A673 (cell line): Measurements from ENCODE around the gene HSF5.

Source experiments
- CTCF ChIP-seq: fragments of 300-800, 200-600 bp; sonication (generic); conservative IDR thresholded peaks from 2 replicates; pipeline ENCODE4 v1.5.1; 2017; ENCODE audit warnings: low read depth, mild to moderate bottlenecking, antibody characterized with exemption, low read length, moderate library complexity, mixed read lengths
- EZH2 ChIP-seq: fragments of 200-600 bp; sonication (generic); IDR thresholded peaks from 2 replicates; pipeline ENCODE4 v1.6.1; 2017; ENCODE audit warnings: borderline replicate concordance, low read depth, mild to moderate bottlenecking, mixed read lengths, antibody characterized with exemption, low read length; ENCODE audit not compliant: poor library complexity, severe bottlenecking

GRCh38 chr17:58529275-58529674 lies 41.1 kb upstream of the HSF5 start:
- no peak for TF ChIP-seq CTCF
- TF ChIP-seq EZH2 = no peak
